H1 (cell line): ENCODE results near the gene NAALADL1. TPM values are rescaled to one million over a fixed set of nuclear protein-coding genes. Genes with fewer than 3 reads are reported as not detected.

Experiments
- CTCF ChIA-PET: fragments of 300-600 bp; sonication (Branson Sonifier 250); formaldehyde crosslinking; loops from one replicate; lab custom pipeline; 2021; ENCODE audit not compliant: partially characterized antibody; lab: Charles Lee
- POLR2A ChIA-PET: fragments of 300-600 bp; sonication (Branson Sonifier 250); formaldehyde crosslinking; loops from one replicate; lab custom pipeline; 2021; ENCODE audit warnings: inconsistent platforms; ENCODE audit not compliant: partially characterized antibody; lab: Charles Lee
- DNase-seq, 2 experiments: peaks; one replicate each; pipeline versions ENCODE4 v3.0.0 to v3.0.0-alpha.2; 2010 to 2022; ENCODE audit warnings: low spot score in 2 of 2, low read depth in 1 of 2, mixed read lengths in 1 of 2
- FAIRE-seq: peaks from 2 replicates; lab custom pipeline; 2011; peaks lifted over from hg19 to GRCh38; lab: Jason Lieb, UNC
- H2AFZ ChIP-seq: 2 replicates; pipeline ENCODE4 v1.8.1; 2012; ENCODE audit warnings: low read length, inconsistent platforms
- H2AK5ac ChIP-seq: 2 replicates; pipeline ENCODE4 v1.6.1; 2013; ENCODE audit warnings: low read depth, low read length
- H2BK120ac ChIP-seq: replicated peaks from 2 replicates; pipeline ENCODE3; 2013; ENCODE audit warnings: low read depth, low read length, inconsistent platforms
- H2BK12ac ChIP-seq: 2 replicates; pipeline ENCODE4 v1.6.1; 2013; ENCODE audit warnings: low read depth, low read length
- H2BK15ac ChIP-seq: 2 replicates; pipeline ENCODE4 v1.6.1; 2013; ENCODE audit warnings: low read length
- H2BK20ac ChIP-seq: 2 replicates; pipeline ENCODE4 v1.6.1; 2013; ENCODE audit warnings: low read length
- H2BK5ac ChIP-seq: 2 replicates; pipeline ENCODE4 v1.6.1; 2013; ENCODE audit warnings: low read depth, low read length
- H3K14ac ChIP-seq: 2 replicates; pipeline ENCODE4 v1.6.1; 2013; ENCODE audit warnings: inconsistent platforms; ENCODE audit not compliant: insufficient read length
- H3K18ac ChIP-seq: 2 replicates; pipeline ENCODE4 v1.6.1; 2013; ENCODE audit warnings: low read length; ENCODE audit errors: extremely low read depth
- H3K23ac ChIP-seq: 2 replicates; pipeline ENCODE4 v1.6.1; 2013; ENCODE audit warnings: inconsistent platforms; ENCODE audit not compliant: insufficient read length
- H3K23me2 ChIP-seq: 2 replicates; pipeline ENCODE4 v1.6.1; 2013; ENCODE audit warnings: low read depth, low read length
- H3K27ac ChIP-seq: 2 replicates; pipeline ENCODE4 v1.6.1; 2011; ENCODE audit warnings: low read depth, low read length, inconsistent platforms
- H3K27me3 ChIP-seq, 4 experiments: replicated peaks in 1 of 4; 1 replicate in 1 of 4; 2 replicates in 3 of 4; pipeline versions ENCODE4 v1.6.1 to v1.8.1; 2011 to 2013; ENCODE audit warnings: low read length in 3 of 4, mild to moderate bottlenecking in 3 of 4, inconsistent platforms in 2 of 4, mixed read lengths in 2 of 4, moderate library complexity in 1 of 4; ENCODE audit not compliant: control insufficient read depth in 3 of 4, insufficient read depth in 3 of 4; ENCODE audit errors: extremely low read depth in 1 of 4
- H3K36me3 ChIP-seq, 4 experiments: 2 replicates each; pipeline versions ENCODE4 v1.6.1 to v1.8.1; 2011 to 2013; ENCODE audit warnings: mild to moderate bottlenecking in 4 of 4, low read length in 3 of 4, moderate library complexity in 2 of 4, control low read depth in 1 of 4, inconsistent platforms in 1 of 4; ENCODE audit not compliant: insufficient read depth in 4 of 4, control insufficient read depth in 2 of 4
- H3K4ac ChIP-seq: replicated peaks from 2 replicates; pipeline ENCODE3; 2013; ENCODE audit warnings: low read length, low read depth, mixed read lengths, inconsistent platforms; ENCODE audit not compliant: insufficient read length
- H3K4me1 ChIP-seq, 4 experiments: replicated peaks in 1 of 4; 1 replicate in 1 of 4; 2 replicates in 3 of 4; pipeline versions ENCODE4 v1.6.1 to v1.8.1; 2011 to 2013; ENCODE audit warnings: low read length in 3 of 4, inconsistent platforms in 2 of 4, mixed read lengths in 1 of 4; ENCODE audit not compliant: insufficient read depth in 4 of 4, control insufficient read depth in 3 of 4
- H3K4me2 ChIP-seq, 2 experiments: 2 replicates each; pipeline versions ENCODE4 v1.6.1 to v1.8.1; 2011 to 2013; ENCODE audit warnings: low read depth in 2 of 2, low read length in 2 of 2, control low read depth in 1 of 2, inconsistent platforms in 1 of 2, mild to moderate bottlenecking in 1 of 2; ENCODE audit not compliant: insufficient read depth in 1 of 2
- H3K4me3 ChIP-seq, 4 experiments: fragments of 200-600, 300-600 bp in 1 of 4; sonication (generic), shearing (Covaris generic), sonication (Bioruptor Twin) in 1 of 4; 2 replicates each; pipeline versions ENCODE4 v1.5.1 to v1.8.1; 2011 to 2016; ENCODE audit warnings: low read length in 4 of 4, low read depth in 3 of 4, control low read depth in 2 of 4, inconsistent platforms in 2 of 4, mild to moderate bottlenecking in 2 of 4, mixed read lengths in 1 of 4, moderate library complexity in 1 of 4; ENCODE audit not compliant: insufficient read depth in 2 of 4; ENCODE audit errors: extremely low read depth in 1 of 4
- H3K56ac ChIP-seq: replicated peaks from 2 replicates; pipeline ENCODE3; 2013; ENCODE audit warnings: low read depth, mild to moderate bottlenecking, mixed read lengths, low read length, inconsistent platforms; ENCODE audit not compliant: insufficient read length
- H3K79me1 ChIP-seq: 2 replicates; pipeline ENCODE4 v1.6.1; 2013; ENCODE audit warnings: low read depth, low read length, control low read depth
- H3K79me2 ChIP-seq, 2 experiments: 2 replicates each; pipeline versions ENCODE4 v1.6.1 to v1.8.1; 2012 to 2013; ENCODE audit warnings: low read length in 2 of 2, mild to moderate bottlenecking in 2 of 2, inconsistent platforms in 1 of 2; ENCODE audit not compliant: insufficient read depth in 2 of 2, control insufficient read depth in 1 of 2
- H3K9ac ChIP-seq, 4 experiments: replicated peaks in 1 of 4; 1 replicate in 1 of 4; 2 replicates in 3 of 4; pipeline versions ENCODE4 v1.6.1 to v1.8.1; 2011 to 2013; ENCODE audit warnings: low read depth in 3 of 4, low read length in 3 of 4, control low read depth in 2 of 4, mild to moderate bottlenecking in 2 of 4, moderate library complexity in 2 of 4, inconsistent platforms in 1 of 4; ENCODE audit errors: extremely low read depth in 1 of 4
- H3K9me3 ChIP-seq, 2 experiments: 2 replicates each; pipeline versions ENCODE4 v1.6.1 to v1.8.1; 2012 to 2013; ENCODE audit warnings: mild to moderate bottlenecking in 2 of 2, moderate library complexity in 2 of 2, control low read depth in 1 of 2, inconsistent platforms in 1 of 2, low read depth in 1 of 2, low read length in 1 of 2, mixed read lengths in 1 of 2; ENCODE audit not compliant: insufficient read depth in 2 of 2
- H4K20me1 ChIP-seq, 2 experiments: replicated peaks in 1 of 2; 2 replicates each; pipeline versions ENCODE3 to v1.8.1; 2011 to 2013; ENCODE audit warnings: inconsistent platforms in 2 of 2, low read length in 2 of 2, mild to moderate bottlenecking in 1 of 2; ENCODE audit not compliant: insufficient read depth in 2 of 2, control insufficient read depth in 1 of 2
- H4K5ac ChIP-seq: 2 replicates; pipeline ENCODE4 v1.6.1; 2013; ENCODE audit warnings: low read length, low read depth, mixed read lengths, inconsistent platforms; ENCODE audit not compliant: insufficient read length
- H4K8ac ChIP-seq: 2 replicates; pipeline ENCODE4 v1.8.0; 2013; ENCODE audit warnings: mild to moderate bottlenecking, moderate library complexity, low read length, inconsistent platforms; ENCODE audit not compliant: insufficient read depth; ENCODE audit errors: extremely low read depth
- H4K91ac ChIP-seq: replicated peaks from 2 replicates; pipeline ENCODE3; 2013; ENCODE audit warnings: low read length, mixed read lengths, inconsistent platforms; ENCODE audit not compliant: insufficient read length
- HDAC2 ChIP-seq, 2 experiments: fragments of 300-600 bp in 1 of 2; sonication (generic) in 1 of 2; IDR thresholded peaks; 2 replicates each; pipeline ENCODE4 v1.6.1; 2011 to 2012; ENCODE audit warnings: low read depth in 2 of 2, low read length in 2 of 2, mild to moderate bottlenecking in 2 of 2, moderate library complexity in 2 of 2, borderline replicate concordance in 1 of 2, inconsistent platforms in 1 of 2
- SIN3A ChIP-seq, 2 experiments: IDR thresholded peaks in 1 of 2; conservative IDR thresholded peaks in 1 of 2; 2 replicates each; pipeline ENCODE4 v1.6.1; 2011 to 2012; ENCODE audit warnings: low read length in 2 of 2, improper control_type of control experiment in 1 of 2, low read depth in 1 of 2, mild to moderate bottlenecking in 1 of 2
- WGBS, 2 experiments: shearing (Covaris generic) in 1 of 2; methylation state at CpG; one replicate each; pipeline versions ENCODE4 v1.1.6 to v1.1.7; 2013 to 2015; ENCODE audit warnings: low lambda C conversion rate in 2 of 2, mixed read lengths in 2 of 2, inconsistent platforms in 1 of 2, low coverage in 1 of 2, missing lambda C conversion rate in 1 of 2; ENCODE audit not compliant: insufficient replicate concordance in 2 of 2, insufficient coverage in 1 of 2, insufficient read length in 1 of 2; ENCODE audit errors: extremely low coverage in 1 of 2, missing lambda C conversion rate in 1 of 2; 5-methylcytosine and 5-hydroxymethylcytosine counted together
- polyA plus RNA-seq, 7 experiments: library from polyadenylated mRNA; depleted of rRNA in 3 of 7; stranded (reverse) in 5 of 7; unstranded in 2 of 7; fragments of >200 nt in 5 of 7; fragments of 200-250 nt in 2 of 7; gene quantifications; 1 replicate in 5 of 7; 2 replicates in 1 of 7; 4 replicates in 1 of 7; pipeline versions ENCODE4 v1.2.1 to v1.2.3, GENCODE V29; 2011 to 2013; ENCODE audit warnings: missing spikeins in 2 of 7, mixed read lengths in 2 of 7
- total RNA-seq: library from RNA; stranded (reverse); fragmentation: NEBNext Ultra II Directional; extraction: Animal tissue kit (Norgen Biotek cat#: 25700); gene quantifications from 2 replicates; pipeline ENCODE4 v1.2.1, GENCODE V29; 2021

The NAALADL1 gene
- total and polyA plus RNA-seq, 2 of the 8 experiments (the other 6 are each of a cell fraction or from before 2014, with no cell fraction given), result 7.5 to 9.9 TPM

- POLR2A ChIA-PET, result interaction anchor here (0.7 to 16.8 kb wide), 6 partner anchors 11 to 43 kb away, joined by 3 to 230 read pairs (median 8); partner anchors contain the start of genes CDCA5, FAU, MRPL49 and VPS51
- peaks cover 0 to 9% (median 4%) of the 10 kb centered on the region in 4 experiments; a peak in 5 of 7 replicates for H3K4me1 ChIP-seq
- no peak for DNase-seq
- peak overlapping the region; percentile 77; the same call in 1 of the 2 replicates for H2BK12ac ChIP-seq
- H3K56ac ChIP-seq, result peak overlapping the region; percentile 35
- H3K23me2 ChIP-seq, result peaks cover 8% of the 10 kb centered on the region
- no peak overlapping the region for H3K14ac ChIP-seq
- peaks cover 22% of the 10 kb centered on the region for H3K79me1 ChIP-seq
- FAIRE-seq, result no peak
- H3K9ac ChIP-seq, result peak overlapping the region; percentile 34 to 90 (median 81)
- no peaks in the 10 kb centered on the region for H3K9me3 ChIP-seq
- peak overlapping the region; percentile 90 for H2BK5ac ChIP-seq
- H4K91ac ChIP-seq, result no peak overlapping the region
- peak overlapping the region; percentile 88 to 98 for H3K4me2 ChIP-seq
- no peak overlapping the region for H2AK5ac ChIP-seq
- H3K18ac ChIP-seq, result no peak overlapping the region
- WGBS, 2 experiments, result 58% methylated on average over 22 of the region's 23 CpGs; no CpG with 5 or more reads in 1 of the 2 experiments
- no peak overlapping the region for H2BK20ac ChIP-seq
- H3K4me3 ChIP-seq, result peak overlapping the region; percentile 92 to 99 (median 98)
- H3K27me3 ChIP-seq, result no peaks in the 10 kb centered on the region
- peaks cover 14 to 29% (median 24%) of the 10 kb centered on the region in 4 experiments for H3K36me3 ChIP-seq
- H3K27ac ChIP-seq, result peak overlapping the region; percentile 84
- 0 out of 2 replicates have a peak overlapping the region, but pooled peaks have one; percentile 77 for H4K8ac ChIP-seq
- peak overlapping the region; percentile 45 for H4K5ac ChIP-seq
- H2BK120ac ChIP-seq, result no peak overlapping the region
- H3K4ac ChIP-seq, result peak overlapping the region; percentile 27
- TF ChIP-seq HDAC2 (IDR thresholded peaks at IDR 0.05; ENCODE audit: borderline replicate concordance in 1 of 2, low read depth in 2 of 2, low read length in 2 of 2) (no peak), SIN3A (conservative IDR thresholded peaks at IDR 0.05 in 1 of 2, IDR thresholded peaks at IDR 0.05 in 1 of 2; ENCODE audit: low read depth in 1 of 2, low read length in 2 of 2) (0 out of 4 replicates have a peak, but pooled peaks of 1 of the 2 experiments have one; percentile 2)
- no peak overlapping the region for H3K23ac ChIP-seq
- CTCF ChIA-PET, result interaction anchor here (0.9 to 2.3 kb wide), 2 partner anchors 26 to 198 kb away, joined by 4 to 7 read pairs; no protein-coding TSS in a partner anchor
- 0 out of 2 replicates have a peak overlapping the region, but pooled peaks have one; percentile 8 for H2AFZ ChIP-seq
- H4K20me1 ChIP-seq, result peaks cover 0 to 4% of the 10 kb centered on the region in 2 experiments
- H3K79me2 ChIP-seq, result peaks cover 10 to 33% of the 10 kb centered on the region in 2 experiments
- 0 out of 2 replicates have a peak overlapping the region, but pooled peaks have one; percentile 31 for H2BK15ac ChIP-seq
Measured at GRCh38 chr11:65084598-65085375, 26.4 kb upstream of the NAALADL1 start.
